NCI-H526 (cell line): Measurements from ENCODE around the gene STARD10.
"Not testable (repeated sequence)": the region's sequence is repeated elsewhere in the genome, so short reads cannot be mapped to it uniquely, and the experiment has no call there.

Source experiments
- DNase-seq, 2 experiments: peaks; one replicate each; lab custom pipeline; 2025; lab: John Stamatoyannopoulos, UW

Gene STARD10

DNA sequence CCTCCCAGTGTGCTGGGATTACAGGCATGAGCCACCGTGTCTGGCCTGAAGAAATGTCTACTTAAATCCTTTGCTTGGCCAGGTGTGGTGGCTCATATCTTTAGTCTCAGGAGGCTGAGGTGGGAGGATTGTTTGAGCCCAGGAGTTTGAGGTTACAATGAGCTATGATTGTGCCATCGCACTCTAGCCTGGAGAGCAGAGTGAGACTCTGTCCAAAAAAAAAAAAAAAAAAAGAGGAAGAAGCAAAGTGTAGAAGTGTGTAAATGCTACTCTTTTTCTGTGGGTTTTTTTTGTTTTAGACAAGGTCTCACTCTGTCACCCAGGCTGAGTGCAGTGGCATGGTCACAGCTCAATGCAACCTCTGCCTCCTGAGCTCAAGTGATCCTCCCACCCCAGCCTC is 13.9 kb upstream of the STARD10 start:
- no peak for DNase-seq

DNA sequence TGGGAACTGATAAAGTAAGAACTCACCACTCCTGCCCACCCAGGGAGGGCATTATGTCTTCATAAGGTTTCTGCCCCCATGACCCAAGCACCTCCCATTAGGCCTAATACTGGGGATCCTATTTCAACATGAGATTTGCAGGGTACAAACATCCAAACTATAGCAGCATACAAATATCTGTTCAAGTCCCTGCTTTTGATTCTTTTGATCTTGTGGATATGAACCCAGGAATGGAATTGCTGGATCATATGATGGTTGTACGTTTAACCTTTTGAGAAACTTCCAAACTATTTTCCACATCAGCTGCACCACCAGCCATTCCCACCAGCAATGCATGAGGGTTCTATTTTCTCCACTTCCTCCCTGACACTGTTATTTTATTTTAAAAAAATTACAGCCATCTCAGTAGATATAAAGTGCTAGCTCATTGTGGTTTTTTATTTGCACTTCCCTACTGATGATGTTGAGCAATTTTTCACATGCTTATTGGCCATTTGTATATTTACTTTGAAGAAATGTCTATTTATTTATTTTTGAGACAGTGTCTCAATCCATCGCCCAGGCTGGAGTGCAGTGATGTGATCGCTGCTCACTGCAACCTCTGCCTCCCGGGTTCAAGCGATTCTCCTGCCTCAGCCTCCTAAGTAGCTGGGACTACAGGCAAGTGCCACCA is 13.3 kb upstream of the STARD10 start:
- DNase-seq: no peak

DNA sequence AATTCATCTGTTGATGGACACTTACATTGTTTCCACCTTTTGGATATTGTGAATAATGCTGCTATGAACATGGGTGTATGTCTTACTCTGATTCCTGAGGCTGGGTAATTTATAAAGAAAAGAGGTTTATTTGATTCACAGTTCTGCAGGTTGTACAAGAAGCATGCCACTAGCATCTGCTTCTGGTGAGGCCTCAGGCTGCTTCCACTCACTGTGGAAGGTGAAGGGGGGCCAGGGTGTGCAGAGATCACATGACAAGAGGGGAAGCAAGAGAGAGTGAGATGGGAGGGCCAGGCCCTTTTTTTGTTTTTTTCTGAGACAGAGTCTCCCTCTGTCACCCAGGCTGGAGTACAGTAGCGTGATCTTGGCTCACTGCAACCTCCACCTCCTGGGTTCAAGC is 12.5 kb upstream of the STARD10 start:
- not testable (repeated sequence) for DNase-seq

DNA sequence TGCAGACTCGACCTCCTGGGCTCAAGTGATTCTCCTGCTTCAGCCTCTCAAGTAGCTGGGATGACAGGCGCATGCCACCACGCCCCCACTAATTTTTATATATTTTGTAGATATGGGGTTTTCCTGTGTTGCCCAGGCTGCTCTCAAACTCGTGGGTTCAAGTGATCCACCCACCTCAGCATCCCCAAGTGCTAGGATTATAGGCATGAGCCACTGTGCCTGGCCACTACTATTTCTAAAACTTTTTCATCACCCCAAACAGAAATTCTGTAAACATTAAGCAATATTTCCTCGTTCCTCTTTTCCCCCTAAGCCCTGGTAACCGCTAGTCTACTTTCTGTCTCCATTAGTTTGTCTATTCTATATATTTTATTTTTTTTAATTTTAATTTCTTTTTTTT is 11.4 kb upstream of the STARD10 start:
- no peak for DNase-seq

DNA sequence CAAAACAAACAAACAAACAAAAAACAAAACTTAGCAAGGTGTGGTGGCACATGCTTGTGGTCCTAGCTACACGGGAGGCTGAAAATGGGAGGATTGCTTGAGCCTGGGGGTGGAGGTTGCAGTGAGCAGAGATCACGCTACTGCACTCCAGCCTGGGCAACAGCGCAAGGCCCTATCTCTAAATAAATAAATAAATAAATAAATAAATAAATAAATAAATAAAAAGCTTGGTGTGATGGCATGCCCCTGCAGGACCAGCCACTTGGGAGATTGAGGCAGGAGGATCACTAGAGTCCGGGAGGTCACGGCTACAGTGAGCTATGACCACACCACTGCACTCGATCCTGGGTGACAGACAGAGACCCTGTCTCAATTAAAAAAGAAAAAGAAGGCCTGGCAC is 9.0 kb upstream of the STARD10 start:
- DNase-seq: no peak

DNA sequence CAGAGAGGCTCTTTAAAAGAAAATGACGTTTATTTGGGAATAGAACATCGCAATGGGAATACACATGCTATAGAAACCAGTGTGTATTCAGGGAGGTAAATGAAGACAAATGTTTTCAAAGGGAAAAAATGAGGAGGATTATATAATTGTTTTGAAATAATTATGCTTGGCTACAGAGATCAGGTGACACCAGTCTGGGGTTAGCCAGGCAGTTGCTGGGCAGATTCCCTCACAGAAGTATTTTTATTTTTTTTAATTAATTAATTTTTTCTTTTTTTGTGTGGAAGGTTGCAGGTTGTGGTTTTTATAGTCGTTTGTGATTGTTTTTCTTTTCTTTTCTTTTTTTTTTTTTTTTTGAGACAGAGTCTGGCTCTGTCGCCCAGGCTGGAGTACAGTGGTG is 5.6 kb upstream of the STARD10 start:
- no peak for DNase-seq

DNA sequence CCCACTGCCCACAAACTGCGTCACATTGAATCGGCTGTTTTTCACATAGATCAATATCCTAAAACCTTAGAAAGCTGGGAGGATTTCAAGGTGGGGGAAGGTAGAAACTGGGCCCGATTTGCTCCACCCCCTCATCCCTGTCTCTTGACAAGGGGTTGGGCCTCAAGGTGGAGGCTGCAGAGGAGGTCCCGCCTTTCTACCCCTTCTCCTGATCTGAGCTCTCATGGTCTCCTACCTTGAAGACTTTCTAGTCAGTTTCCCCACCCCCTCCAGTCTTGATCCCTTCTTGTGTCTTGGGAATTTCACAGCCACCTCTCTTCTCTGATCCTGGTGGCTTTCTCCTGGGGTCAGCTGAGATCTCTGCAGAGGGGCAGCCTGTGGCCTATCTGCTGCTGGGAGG is 4.5 kb upstream of the STARD10 start:
- DNase-seq: no peak

DNA sequence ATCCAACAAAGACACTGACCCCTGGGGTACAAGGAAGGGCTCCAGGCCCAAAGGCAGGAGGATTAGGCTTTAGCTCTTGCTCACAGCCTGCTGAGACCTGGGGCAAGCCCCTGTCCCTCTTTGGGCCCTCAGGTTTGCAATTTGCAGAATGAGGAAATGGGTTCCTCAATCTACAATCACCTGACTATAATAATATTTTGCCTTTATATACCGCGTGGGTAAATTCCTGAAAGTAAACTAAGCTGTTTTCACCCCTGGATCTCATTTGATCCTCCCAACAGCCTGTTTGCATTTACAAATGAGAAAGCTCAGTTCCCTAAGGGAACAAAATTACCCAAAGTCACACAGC is 797 bp downstream of the STARD10 start:
- no peak for DNase-seq

DNA sequence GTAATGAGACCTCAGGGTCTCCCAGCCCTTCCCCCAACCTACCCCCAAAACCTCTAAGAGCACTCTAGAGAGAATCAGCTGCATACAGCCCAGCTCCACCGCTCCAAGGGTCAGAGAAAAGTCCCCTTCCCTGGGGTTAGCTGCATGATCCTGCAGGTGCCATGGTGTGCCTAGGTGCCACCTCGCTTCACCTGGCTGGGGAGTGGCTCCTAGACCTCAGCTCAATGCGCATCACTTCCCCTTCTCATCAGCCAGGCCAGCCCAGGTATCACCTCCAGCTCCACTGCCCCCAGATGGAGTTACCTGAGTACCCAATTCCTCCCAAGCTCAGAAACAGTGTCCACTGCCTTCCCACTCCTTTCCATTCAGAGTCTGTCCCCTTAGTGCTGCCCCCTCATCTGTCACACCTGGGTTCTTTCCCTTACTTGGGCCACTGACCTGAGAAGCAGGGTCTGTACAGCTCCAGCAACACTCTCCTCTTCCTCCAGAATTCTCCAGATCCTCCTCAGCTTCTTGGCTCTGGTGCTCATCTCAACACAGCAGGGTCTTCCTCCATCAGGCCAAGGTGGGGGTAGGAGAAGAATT is 1.3 kb downstream of the STARD10 start:
- DNase-seq: no peak

DNA sequence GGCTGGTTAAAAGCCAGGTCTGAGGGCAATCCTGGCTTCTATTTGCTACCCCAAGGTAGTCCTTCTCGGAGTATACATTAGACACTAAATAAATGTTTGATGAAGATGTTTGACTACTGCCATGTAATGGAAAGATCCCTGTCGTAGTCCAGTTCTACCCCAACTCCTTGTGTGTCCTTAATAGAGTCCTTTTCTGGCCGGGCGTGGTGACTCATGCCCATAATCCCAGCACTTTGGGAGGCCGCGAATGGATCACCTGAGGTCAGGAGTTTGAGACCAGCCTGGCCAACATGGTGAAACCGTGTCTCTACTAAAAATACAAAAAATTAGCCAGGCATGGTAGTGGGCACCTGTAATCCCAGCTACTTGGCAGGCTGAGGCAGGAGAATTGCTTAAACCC is 2.6 kb downstream of the STARD10 start:
- DNase-seq: not testable (repeated sequence)

DNA sequence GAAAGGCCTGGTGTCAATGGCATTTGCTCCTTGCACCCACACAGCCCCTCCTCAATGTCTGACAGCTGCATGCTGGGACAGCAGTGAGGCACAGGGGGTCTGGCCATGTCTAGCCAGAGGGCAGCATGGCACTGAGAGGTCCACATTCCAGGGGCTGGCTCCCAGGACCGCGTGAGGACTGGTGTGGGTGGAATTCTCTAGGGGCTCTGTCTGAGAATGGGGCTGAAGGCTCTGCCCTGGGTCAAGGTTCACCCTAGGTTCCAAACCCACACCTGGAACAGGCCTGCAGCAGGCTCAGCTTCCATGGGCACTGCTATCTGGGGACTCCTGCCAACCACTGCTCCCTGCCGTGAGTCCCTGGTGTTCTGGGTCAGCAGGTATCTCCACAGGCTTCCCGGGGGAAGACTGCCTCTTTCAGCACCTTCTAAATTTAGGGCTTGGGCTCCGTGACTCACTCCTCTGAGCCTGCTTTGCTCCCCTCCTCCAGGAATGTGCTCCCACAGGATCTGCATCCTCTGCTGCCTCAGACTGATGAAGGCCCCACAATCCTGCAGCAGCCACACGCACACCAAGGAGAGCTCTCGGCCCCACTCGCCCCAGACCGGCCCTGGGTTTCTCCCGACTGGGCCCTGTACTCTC is 4.2 kb downstream of the STARD10 start:
- no peak for DNase-seq

DNA sequence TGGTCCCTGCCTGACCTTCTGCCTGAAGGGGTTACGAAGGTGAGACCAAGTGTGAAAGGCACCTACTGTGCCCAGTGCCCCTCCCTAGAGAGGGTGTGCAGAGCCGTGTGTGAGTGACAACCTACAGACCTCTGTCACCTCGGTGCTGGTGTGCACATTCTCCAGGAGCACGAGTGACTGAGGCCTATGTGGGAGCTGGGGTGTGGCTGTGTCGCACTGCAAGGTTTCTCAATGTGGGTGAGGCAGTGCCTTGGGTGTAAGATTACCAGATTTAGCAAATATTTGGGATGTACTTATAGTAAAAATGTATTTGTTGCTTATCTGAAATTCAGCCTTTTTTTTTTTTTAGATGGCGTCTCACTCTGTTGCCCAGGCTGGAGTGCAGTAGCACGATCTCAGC is 5.6 kb downstream of the STARD10 start:
- no peak for DNase-seq

DNA sequence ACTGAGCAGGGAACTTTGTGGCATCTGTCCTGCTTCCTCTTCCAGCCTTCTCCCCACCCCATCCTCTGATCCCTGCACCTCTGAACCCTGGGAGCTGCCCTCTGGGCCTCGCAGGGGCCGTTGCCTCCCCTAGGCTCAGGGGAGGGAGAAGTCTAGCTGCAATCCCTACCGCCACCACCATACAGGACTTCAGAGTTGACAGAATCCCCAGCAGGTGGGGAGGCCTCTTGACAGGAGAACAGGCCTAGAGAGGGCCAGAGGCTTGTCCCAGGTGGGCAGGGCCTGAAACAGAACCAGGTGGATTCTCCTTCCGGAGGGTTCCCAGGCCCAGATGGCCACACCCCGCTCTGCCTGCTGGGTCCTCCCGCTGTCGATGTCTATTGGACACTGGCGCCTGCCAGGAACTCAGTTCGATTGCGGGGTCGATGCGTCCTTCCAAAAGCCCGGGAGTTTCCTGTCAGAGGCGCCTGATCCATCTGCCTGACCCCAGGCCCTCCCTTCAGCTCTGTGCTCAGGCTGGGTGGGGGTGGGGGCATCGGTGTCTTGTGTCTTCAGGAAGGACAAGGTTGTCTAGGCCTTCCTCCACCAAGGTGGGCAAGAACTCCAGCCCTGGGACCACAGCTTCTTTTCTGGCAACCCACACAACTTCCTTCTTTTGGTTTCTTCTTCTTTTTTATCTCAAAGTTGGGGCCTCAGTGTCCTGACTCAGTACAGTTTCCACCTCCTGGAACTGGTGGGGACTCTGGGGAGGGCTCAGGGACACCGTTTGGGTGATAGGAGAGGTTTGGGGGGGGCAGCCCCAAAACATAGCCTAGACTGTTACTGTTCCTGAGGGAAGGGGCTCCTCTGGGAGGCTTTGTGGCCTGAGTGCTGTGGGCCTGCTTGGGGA is 6.4 kb downstream of the STARD10 start:
- DNase-seq: peak in 1 of 2 experiments; percentile 40

DNA sequence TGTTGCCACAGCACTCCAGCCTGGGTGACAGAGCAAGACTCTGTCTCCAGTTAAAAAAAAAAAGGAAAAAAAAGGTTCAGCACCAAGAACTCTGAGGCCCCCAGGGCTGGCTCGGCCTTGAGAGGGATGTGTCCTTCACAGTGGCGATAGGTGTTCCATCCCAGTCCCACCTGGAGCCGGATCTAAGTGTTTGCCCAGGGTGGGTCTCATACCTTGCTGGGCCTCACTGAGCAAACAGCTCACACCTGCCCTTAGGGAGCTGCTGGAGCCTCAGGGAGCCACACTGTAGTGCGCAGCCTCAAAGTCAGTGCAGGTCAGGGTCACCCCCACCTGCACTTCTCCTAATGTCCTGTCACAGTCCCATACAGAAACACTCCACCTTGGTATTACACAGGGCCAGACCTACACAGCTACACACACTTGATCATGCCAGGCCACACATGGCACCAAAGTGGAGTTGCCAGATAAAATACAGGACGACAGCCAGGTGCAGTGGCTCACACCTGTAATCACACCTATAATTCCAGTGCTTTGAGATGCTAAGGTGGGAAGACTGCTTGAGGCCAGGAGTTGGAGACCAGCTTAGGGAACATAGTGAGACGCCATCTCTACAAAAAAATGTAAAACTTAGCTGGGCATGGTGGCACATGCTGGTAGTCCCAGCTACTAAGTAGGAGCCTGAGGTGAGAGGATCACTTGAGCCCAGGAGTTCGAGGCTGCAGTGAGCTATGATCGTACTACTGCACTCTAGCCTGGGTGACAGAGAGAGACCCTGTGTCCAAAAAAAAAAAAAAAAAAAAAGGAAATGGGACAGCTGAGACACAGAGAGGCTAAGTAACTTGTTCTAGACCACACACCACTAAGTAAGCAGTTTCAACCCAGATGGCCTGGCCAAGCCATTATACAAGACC is 7.3 kb downstream of the STARD10 start:
- DNase-seq: peak; percentile 90 to 96

DNA sequence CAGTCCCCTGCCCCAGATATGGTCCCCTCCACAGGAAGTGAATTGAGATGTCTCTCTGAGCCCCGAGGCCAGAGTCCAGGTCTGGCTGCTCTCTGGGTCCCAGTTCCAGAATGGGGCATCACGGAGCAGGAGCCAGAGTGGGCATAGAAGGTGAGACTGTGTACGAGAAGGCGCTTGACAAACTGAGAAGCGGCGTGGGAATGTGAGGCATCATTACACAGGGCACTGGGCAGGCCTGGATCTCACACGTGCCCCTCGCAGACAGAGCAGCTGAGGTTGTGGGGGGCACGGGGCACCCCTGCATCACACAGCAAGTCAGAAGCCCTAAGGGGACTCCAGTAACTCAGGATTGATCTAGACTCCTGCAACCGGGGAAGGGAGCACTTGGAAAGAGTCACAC is 9.2 kb downstream of the STARD10 start:
- no peak for DNase-seq

DNA sequence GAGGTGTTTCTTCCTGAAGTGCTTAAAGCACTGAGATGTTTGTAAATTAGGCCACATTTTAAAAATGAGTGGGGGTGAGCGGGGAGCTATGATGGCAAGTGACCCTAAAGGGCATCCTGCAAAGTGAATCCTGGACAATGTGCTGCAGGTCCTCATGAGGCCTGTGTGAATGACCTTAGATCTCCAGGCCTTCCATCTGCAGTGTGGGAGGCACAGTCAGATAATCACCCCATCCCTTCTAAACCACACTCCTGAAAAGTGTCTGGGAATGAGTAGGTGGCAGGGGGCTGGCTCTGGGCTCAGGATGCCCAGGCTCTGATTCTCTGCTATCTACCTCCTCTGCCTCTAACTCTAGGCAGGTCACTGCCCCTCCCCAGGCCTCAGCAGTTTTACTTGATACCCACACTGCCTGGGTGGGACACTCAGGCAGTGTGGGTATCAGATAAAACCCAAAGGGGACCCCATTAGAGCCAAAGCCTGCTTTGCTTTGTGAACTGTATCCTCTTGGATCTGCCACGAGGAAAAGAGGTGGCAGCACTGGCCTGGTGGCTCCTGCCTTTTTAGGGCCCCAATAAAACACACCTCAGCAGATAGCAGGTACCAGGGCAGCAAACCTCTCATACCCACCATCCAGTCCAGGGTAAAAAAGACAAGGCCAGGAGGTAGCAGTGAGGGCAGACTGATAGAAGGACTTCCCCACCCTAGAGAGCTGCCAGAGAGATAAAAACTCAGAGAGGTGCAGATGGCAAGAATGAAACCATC is 10.5 kb downstream of the STARD10 start:
- no peak for DNase-seq

DNA sequence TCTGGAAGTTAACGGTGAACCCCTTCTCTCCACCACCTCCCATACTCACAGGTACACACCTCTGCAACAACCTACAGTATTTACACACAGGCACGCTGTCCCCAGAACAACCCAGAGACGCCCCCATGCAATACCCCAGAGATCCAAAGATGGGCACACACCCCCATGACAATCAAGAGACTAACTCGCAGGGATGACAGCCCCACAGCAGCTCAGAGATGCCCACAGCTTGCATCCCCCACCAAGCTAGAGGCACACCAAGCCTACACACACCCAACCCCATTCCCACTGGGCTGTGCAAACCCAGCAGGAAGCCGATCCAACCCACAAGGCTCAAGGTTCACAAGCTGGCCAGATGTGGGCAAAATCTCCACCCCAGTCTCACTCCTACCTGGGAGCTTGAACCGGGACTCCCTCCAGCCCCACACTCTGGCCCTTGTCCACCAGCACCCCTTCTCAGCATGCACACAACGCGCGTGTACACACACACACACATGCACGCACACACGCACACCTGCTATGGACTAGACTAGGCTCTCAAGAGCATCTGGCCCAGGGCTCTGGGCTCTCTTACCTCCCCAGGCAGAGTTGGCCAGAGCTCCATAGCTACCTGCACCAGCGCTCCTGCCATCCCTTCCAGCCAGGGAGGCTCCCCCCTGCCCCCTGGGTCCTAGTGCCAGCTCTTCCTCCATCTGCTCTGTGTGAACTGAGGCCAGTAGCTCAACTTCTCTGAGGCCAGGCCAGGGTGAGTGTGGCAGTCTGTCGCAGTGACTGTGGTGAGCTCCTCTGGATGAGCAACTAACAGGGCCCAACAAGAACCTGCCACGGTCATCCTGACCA is 11.5 kb downstream of the STARD10 start:
- DNase-seq: peak; percentile 63 to 76

DNA sequence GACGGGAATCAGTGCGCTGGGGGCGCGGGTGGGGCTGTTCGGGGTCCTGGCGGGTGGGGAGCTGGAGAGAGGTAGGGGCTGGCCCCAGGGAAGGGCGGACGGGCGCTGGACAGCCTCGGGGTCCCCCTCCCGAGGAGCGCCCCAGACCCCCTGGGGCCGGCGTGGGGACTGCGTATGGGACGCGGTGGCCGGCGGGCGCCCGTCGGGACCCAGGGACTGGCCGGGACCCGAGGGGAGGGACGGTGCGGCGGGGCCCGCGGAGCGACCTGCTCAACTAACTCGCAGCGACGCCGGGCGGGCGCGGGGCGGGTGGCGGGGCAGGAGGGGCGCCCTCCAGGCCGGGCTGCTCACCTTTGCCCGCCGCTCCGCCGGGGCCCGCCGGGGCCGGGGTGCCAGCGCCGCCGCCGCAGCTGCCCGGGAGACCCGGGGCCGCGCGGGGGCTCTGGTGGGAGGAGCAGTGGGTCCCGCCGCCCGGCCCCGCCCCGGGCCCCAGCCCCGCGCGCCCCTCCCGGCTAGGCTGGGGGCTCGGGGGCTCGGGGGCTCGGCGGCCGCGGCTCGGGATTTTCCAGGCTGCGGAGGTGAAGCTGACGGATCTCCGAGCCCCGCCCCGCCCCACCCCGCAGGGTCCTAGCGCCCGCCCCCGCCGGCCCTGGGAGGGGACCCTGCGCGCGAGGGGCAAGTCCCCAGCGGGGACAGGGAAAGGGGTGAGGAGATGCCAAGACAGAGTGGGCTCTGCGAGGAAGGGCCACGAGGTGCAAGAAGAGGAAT is 12.3 kb downstream of the STARD10 start:
- DNase-seq: peak; percentile 33 to 81

DNA sequence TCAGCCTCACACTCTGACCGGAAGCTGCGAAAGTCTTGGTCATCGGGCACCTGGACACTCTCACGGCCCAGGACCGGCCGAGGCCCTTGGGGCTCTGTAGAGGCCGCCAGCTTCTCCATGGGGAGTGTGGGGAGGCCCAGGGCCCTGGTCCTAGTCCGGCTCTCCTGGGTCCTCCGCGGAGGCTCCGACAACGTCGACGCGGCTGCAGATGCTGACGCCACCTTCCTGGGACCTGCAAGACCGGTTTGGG is 12.9 kb downstream of the STARD10 start:
- DNase-seq: peak in 1 of 2 experiments; percentile 74
